SIG-M5 treated with dmso at 0.1 percent for 504 hours (cell line): ENCODE results near the gene OR10S1.
"Not testable (repeated sequence)": the region's sequence is repeated elsewhere in the genome, so short reads cannot be mapped to it uniquely, and the experiment has no call there.

Source experiments
- DNase-seq: peaks from one replicate; lab custom pipeline; 2025; ENCODE audit not compliant: unreplicated experiment; lab: John Stamatoyannopoulos, UW

The OR10S1 gene, protein sequence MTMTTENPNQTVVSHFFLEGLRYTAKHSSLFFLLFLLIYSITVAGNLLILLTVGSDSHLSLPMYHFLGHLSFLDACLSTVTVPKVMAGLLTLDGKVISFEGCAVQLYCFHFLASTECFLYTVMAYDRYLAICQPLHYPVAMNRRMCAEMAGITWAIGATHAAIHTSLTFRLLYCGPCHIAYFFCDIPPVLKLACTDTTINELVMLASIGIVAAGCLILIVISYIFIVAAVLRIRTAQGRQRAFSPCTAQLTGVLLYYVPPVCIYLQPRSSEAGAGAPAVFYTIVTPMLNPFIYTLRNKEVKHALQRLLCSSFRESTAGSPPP

GRCh38 chr11:123977731-123978347 is at the start of gene OR10S1:
Gene OR10S1 (minus strand): TSS chr11:123977781. CDS start chr11:123977664, 117 bp downstream.
- DNase-seq, result no peak

DNA sequence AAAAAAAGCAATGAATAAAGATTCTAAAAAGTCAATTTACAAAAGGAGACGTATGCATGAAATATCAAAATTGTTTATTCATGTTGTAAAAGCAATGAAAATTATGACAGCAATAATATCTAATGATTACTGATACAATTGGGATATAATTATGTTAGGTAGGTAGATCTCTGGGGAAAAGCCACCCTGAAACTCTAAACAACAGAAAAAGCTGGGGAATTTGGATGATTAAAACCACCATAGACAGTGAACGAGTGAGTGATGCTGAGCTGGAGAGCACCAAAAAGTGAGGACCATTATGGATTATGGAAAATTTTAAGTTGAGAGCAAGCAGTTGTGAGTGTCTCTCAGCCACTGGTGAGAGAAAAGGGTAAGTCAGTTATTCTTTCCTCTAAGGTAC is 48.9 kb upstream of the OR10S1 start, which contains the start of gene OR10G8:
TSS of gene OR10G8 (plus strand) at position 301 of the 400 bp plus-strand sequence. CDS start 2,825 bp downstream, outside the sequence.
- DNase-seq, result no peak

DNA sequence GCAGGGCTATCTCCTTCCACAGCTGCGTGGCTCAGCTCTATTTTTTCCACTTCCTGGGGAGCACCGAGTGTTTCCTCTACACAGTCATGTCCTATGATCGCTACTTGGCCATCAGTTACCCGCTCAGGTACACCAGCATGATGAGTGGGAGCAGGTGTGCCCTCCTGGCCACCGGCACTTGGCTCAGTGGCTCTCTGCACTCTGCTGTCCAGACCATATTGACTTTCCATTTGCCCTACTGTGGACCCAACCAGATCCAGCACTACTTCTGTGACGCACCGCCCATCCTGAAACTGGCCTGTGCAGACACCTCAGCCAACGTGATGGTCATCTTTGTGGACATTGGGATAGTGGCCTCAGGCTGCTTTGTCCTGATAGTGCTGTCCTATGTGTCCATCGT is 38.3 kb upstream of the OR10S1 start:
- not testable (repeated sequence) for DNase-seq

- DNase-seq, result no peak
Measured at GRCh38 chr11:124012697-124013096, 35.1 kb upstream of the OR10S1 start, which contains the start of gene OR10G4. Gene OR10G4 (plus strand): TSS chr11:124012997. CDS start chr11:124015575, 2,578 bp downstream.

DNA sequence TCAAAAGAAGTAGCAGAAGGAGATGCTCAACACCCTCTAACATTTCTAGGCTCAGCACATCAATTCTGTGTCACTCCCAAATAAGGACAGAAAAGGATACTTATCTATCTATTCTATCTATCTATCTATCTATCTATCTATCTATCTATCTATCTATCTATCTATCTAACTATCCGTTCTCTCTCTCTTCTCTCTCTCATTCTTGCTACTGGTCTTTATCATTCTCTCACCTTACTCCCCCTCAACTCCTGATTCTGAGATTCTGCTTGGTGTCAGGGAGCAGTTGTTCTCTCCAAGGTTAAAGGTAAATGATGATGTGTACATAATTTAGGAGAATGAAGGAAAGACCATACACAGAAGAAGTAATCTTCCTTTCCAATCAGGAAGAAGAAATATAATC is 17.5 kb upstream of the OR10S1 start, which contains the start of gene OR10G6:
TSS of gene OR10G6 (minus strand) at position 43 of the 400 bp plus-strand sequence. CDS start at position 43, 0 bp downstream.
- no peak for DNase-seq

DNA sequence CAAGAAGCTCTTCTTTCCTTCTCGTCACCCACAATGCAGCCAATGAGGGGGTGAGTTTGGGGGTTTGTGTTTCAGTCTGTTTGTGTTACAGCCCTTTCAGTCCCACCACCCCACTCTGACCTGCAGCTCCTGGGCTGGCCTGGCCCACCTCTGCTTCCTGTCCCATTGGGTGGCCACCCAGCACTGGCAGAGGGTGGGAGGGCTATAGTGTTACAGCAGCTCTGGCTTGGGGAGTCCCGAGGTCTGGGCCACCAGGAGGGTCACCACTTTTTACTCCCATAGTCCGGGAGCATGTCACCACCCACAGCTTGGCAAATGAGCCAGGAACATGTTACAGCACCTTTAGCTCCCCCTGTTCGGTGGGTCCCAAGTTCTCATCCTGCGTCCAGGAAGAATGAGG is 1.7 kb upstream of the OR10S1 start:
- DNase-seq, result no peak

DNA sequence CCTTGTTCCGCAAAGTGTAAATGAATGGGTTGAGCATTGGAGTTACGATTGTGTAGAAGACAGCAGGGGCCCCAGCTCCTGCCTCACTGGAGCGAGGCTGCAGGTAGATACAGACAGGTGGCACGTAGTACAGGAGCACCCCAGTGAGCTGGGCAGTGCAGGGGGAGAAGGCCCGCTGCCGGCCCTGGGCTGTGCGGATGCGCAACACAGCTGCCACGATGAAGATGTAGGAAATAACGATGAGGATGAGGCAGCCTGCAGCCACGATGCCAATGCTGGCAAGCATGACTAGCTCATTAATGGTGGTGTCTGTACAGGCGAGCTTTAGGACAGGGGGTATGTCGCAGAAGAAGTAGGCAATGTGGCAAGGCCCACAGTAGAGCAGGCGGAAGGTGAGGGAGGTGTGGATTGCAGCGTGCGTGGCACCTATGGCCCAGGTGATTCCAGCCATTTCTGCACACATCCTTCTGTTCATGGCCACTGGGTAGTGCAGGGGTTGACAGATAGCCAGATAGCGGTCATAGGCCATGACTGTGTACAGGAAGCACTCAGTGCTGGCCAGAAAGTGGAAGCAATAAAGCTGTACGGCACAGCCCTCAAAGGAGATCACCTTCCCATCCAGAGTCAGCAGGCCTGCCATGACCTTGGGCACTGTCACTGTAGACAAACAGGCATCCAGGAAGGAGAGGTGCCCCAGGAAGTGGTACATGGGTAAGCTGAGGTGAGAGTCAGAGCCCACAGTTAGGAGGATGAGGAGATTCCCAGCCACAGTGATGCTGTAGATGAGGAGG is 616 bp downstream of the OR10S1 start:
- no peak for DNase-seq

- no peak for DNase-seq
Measured at GRCh38 chr11:123973816-123974215, 3.8 kb downstream of the OR10S1 start.

DNA sequence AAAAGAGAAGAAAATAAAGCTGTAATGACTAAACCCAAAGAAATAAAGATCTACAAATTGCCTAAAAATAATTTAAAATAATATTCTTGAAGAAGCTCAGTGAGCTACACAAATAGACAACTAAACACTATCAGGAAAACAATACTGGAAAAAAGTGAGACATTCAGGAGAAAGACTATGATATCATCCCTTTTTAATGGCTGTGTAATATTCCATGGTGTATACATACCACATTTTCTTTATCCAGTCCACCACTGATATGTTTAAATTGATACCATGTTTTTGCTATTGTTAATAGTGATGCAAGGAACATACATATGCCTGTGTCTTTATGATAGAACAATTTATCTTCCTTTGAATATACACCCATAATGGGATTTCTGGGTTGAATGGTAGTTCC is 20.8 kb downstream of the OR10S1 start:
- DNase-seq, result no peak

GRCh38 chr11:123945132-123945531 is 32.4 kb downstream of the OR10S1 start:
- DNase-seq, result no peak

DNA sequence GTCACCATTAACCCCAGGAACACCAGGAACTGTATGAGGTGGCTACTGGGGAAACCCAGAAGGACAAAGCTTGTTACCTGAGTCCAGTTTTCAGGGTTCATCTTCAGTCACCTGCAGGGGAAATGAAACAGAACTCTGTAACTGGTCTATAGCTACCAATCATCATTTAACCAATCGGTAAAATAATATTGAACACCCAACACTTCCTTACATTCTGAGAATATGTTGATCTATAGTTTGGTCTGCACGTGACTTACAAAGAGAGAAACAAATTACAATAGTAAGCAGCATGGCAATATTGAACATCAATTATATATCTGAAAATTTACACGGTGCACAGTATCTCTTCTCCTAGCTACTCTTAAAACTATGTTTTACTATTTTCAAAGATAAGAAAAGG is 33.8 kb downstream of the OR10S1 start, which contains the start of gene OR6T1:
TSS of gene OR6T1 (minus strand) at position 101 of the 400 bp plus-strand sequence. CDS start at position 101, 0 bp downstream.
- no peak for DNase-seq

DNA sequence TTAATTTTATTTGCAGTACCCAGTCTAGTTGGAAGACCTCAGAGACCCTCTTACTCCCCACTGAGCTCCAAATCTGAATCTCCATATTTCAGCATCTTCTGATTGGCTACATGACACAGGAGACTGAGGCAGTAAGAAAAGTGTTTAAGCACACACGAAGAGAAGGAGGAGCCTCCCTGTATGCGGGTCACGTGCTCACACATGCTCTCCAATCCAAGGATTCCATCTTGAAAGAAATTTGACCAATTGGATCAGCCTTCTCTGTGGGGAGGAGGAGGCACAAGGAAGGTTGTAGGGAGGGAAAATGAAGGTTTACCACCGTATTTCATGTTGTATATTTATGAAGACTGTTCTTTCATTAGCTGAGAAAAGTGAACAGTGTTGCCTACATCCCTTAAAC is 35.2 kb downstream of the OR10S1 start:
- no peak for DNase-seq

DNA sequence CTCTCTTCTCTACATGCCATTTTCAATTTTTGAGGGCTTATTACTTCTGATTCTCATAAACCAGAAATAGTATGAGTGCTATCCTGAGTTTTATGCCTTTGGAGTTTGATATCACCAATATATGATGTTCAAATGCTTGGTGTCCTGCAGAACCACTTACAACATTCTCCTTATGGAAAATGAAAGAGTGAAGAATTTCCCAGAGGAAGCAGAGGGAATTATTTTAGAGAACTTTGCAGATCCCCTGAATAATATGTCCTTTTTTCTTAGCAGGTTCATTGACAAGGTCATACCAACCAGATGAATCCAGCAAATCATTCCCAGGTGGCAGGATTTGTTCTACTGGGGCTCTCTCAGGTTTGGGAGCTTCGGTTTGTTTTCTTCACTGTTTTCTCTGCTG is 38.3 kb downstream of the OR10S1 start, which contains the start of gene OR4D5:
TSS of gene OR4D5 (plus strand) at position 301 of the 400 bp plus-strand sequence. CDS start at position 301, 0 bp downstream.
- DNase-seq, result no peak
